Bronchial epithelial cell (primary cell): ENCODE measurements around the gene SEMA4C. TPM values are rescaled to one million over a fixed set of nuclear protein-coding genes. Genes with fewer than 3 reads are reported as not detected.
"Not testable (repeated sequence)": the region's sequence is repeated elsewhere in the genome, so short reads cannot be mapped to it uniquely, and the experiment has no call there.

Experiments
- DNase-seq: peaks from one replicate; pipeline ENCODE4 v3.0.0-alpha.2; 2010; ENCODE audit warnings: low read depth
- FAIRE-seq: peaks from 2 replicates; lab custom pipeline; 2011; peaks lifted over from hg19 to GRCh38; lab: Jason Lieb, UNC
- H3K27me3 ChIP-seq: 2 replicates; pipeline ENCODE4 v1.5.1; 2011; ENCODE audit warnings: low read length; ENCODE audit not compliant: control insufficient read depth, insufficient read depth
- H3K36me3 ChIP-seq: 2 replicates; pipeline ENCODE4 v1.5.1; 2011; ENCODE audit warnings: low read length; ENCODE audit not compliant: control insufficient read depth, insufficient read depth
- H3K4me3 ChIP-seq: 2 replicates; pipeline ENCODE4 v1.5.1; 2011; ENCODE audit warnings: mild to moderate bottlenecking, low read depth, low read length, control low read depth
- CTCF ChIP-seq: IDR thresholded peaks from 2 replicates; pipeline ENCODE4 v1.5.1; 2011; ENCODE audit warnings: mild to moderate bottlenecking, moderate library complexity, low read length, control low read depth, inconsistent platforms; ENCODE audit not compliant: insufficient read depth, severe bottlenecking
- total RNA-seq: library from RNA; depleted of rRNA; stranded (reverse); fragments of >200 nt; gene quantifications from 2 replicates; pipeline ENCODE4 v1.2.1, GENCODE V29; 2014

Gene SEMA4C
- total RNA-seq, 1 donor from 2014 or later: 8.2 TPM

GRCh38 chr2:96863575-96864342, 6.1 kb downstream of the SEMA4C start:
- TF ChIP-seq CTCF: no peak
- Histone ChIP-seq H3K4me3 (no peak overlapping the region), H3K36me3 (peaks cover 32% of the 10 kb centered on the region), H3K27me3 (no peaks in the 10 kb centered on the region)
- FAIRE-seq (no peak), DNase-seq (no peak)

GRCh38 chr2:96863056-96863455, 6.8 kb downstream of the SEMA4C start:
- H3K27me3 ChIP-seq, FAIRE-seq, DNase-seq, H3K4me3 ChIP-seq: not testable (repeated sequence)
- H3K36me3 ChIP-seq: peaks cover 32% of the 10 kb centered on the region

GRCh38 chr2:96861074-96861473, 8.8 kb downstream of the SEMA4C start:
- no peak for FAIRE-seq
- Histone ChIP-seq H3K4me3 (no peak overlapping the region), H3K27me3 (no peaks in the 10 kb centered on the region), H3K36me3 (peaks cover 28% of the 10 kb centered on the region)
- TF ChIP-seq CTCF: no peak
- DNase-seq: no peak

- FAIRE-seq: no peak
- Histone ChIP-seq H3K36me3 (peaks cover 23% of the 10 kb centered on the region), H3K27me3 (no peaks in the 10 kb centered on the region), H3K4me3 (no peak overlapping the region)
- TF ChIP-seq CTCF: no peak
- DNase-seq: no peak
Observed at GRCh38 chr2:96860065-96861029, 9.5 kb downstream of the SEMA4C start.

- no peaks in the 10 kb centered on the region for H3K27me3 ChIP-seq
- FAIRE-seq (no peak), DNase-seq (no peak)
- H3K4me3 ChIP-seq: no peak overlapping the region
- peaks cover 20% of the 10 kb centered on the region for H3K36me3 ChIP-seq
- TF ChIP-seq CTCF: no peak
Observed at GRCh38 chr2:96859681-96860064, 10.2 kb downstream of the SEMA4C start.

GRCh38 chr2:96859099-96859649, 10.7 kb downstream of the SEMA4C start:
- no peak for TF ChIP-seq CTCF
- peaks cover 15% of the 10 kb centered on the region for H3K36me3 ChIP-seq
- FAIRE-seq (no peak), DNase-seq (no peak)
- no peaks in the 10 kb centered on the region for H3K27me3 ChIP-seq
- no peak overlapping the region for H3K4me3 ChIP-seq
